Activated CD4-positive, alpha-beta T cell treated with anti-CD3 and anti-CD28 coated beads, Interleukin-2, amount 50 U/mL, for 24 hours (primary cell): Measurements from ENCODE around the gene KRT35.
A peak's percentile ranks its signal among the peaks of the same experiment; 100 is the strongest.

Source experiments
- DNase-seq, 2 donors: peaks; one replicate each; pipeline ENCODE4 v3.0.0-alpha.2; 2020; ENCODE audit warnings: low read depth in 1 of 2, low spot score in 1 of 2

KRT35 gene

DNA sequence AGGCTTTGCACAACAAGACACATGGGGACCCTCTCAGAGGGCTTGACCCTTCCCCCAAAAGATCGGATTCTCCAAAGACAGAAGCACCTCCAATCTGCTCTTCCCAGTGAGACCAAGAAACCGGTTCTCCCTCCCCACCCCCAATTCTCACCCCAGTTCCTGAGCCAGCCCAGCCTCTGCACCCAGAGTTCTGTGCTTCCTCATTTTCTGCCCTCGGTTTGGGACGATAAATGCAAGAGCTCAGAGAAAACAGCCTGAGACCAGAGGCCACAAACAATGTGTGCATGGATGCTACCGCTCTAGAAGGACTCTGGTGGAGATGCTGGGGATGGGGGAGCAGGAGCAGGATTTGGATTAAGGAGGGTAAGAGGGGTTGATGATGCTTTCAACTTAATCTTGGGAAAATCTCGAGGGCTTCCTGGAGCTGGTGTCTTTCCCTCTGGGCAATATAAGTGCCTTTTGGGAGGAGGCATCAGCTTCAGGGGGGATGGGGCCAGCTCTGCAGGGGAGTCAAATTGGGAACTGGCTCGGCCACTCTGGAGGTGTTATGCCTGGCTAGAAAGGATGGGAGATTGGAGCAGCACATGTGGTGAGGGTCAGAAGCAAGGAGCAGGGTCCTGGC, 31.7 kb upstream of the KRT35 start:
- no peak for DNase-seq

DNA sequence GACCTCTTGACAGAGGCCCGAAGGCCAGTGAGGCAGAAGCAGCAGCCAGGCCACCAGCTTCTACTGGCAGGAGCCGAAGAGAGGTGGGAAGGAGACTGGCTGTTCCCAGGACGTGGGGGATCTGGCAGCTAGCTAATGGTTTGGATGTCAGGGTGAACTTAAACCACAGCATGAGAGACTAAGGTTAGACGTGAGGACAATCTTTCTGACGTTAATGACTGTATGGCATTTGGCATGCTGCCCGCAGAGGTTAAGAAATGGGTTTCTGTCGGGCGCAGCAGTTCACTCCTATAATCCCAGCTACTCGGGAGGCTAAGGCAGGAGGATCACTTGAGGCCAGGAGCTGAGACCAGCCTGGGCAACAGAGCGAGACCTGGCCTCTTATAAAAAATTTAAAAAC, 30.8 kb upstream of the KRT35 start:
- DNase-seq, result no peak

DNA sequence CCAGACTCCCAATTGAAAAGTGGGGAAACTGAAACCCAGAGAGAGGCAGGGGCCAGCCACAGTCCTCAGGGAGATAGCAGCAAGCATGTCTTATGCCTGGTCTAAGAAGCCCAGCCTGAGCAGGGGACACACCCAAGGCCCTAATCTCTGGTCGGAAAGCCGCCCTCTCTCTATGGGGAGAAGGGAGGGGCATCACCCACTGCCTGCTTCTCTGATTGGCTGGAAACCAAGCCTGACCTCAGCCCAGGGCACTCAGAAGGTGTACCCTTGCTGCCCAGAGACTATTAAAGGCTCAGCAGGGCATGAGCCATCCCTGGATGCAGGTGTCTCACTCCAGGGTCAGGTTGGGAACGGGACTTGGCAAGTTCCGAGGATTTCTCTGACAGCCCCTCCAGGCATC, 30.2 kb upstream of the KRT35 start:
- no peak for DNase-seq

- no peak for DNase-seq
Observed at GRCh38 chr17:41510251-41511065, 29.5 kb upstream of the KRT35 start.

DNA sequence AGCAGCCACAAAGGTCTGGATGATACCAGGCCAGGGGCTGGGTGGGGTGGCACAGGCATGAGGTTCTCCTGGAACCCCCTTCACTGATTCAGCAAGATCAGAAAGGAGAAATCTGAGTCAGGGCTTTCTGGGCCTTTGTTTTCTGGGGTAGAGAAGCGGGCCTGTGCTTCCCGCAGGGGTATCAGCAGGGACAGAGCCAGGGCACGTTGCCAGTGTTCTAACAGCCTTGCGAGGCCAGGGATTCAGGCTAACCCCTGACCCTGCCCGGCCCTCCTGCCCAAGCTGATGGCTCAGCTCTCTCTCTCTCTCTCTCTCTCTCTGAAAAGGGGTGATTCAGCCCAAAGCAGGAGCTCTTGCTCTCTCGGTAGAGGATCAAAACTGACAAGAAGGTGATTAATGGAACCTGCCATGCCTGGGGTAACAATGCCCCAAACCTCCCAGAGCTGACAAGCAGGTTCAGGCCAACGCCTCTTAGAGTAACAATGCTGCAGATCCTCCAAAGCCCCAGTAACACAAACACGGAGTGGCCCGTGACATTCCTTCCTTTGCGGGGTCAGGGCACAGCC, 26.4 kb upstream of the KRT35 start:
- DNase-seq, result no peak

DNA sequence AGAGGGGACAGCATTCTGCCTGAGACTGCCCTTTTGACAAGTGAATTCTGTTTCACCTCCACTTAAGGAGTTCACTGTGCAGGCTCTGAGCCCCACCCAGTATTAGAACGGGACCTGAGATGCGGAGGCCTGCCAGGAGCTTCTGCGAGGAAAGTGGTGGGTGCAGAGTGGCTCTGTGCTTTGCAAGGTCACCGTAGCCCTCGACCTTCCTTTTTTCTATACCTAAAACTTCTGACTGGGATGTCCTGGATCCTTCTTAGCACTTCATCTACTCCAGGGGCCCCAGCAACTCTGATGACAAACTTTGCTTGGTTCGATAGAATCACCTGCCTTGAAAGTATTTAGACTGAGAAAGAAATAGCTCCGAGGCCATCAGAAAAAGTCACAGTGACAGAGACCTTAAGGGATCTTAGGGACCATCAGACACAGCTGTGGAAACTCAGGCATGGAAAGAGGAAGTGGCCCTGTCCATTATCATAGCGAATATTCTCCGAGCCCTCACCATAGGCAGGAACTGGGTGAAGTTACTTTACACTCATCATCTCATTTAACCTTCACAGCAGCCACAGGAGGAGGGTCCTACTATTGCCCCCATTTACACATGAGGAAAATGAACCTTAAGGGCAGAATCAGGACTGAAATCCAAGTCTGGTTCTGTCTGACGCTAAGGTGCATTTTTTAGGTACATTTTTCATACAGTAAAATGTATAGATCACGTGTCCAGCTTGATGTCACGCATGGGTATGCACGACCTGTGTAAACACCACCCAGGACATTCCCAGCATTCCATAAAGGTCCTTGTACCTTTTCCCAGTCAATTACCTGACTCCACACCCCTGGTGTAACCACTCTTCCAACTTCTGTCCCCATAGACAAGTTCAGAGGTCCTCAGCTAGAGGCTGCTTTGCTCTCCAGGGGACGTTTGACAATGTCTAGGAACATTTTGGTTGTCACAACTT, 25.1 kb upstream of the KRT35 start:
- DNase-seq, result no peak

DNA sequence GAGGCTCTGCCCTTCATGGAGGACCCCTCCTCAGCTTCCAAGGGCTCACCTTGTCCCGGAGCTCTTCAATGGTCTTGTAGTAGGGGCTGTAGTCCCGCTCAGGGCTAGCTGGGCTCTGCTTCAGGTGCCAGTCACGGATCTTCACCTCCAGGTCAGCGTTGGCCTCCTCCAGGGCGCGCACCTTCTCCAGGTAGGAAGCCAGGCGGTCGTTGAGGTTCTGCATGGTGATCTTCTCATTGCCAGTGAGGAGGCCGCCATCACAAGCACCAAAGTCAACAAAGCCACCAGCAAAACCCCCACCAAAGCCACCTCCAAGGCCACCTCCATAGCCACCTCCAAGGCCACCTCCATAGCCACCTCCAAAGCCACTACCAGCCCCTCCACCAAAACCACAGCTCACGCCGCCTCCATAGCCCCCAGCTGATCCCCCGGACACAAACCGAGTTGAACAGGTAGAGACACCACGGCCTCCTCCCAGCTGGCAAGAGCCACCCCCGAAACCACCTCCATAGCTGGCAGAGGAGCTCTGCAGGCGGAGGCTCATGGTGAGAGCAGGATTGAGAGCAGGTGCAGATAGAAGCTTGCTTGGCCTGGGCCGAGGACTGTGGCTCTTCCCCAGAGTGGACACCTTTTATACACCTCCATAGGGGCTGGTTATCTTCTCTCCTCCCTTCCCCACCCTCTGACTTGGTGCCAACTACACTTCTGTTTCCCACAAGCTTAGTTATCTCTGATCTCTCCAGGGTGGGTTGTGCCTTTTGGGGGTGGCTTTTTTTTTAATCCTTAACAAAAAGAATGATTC, 24.3 kb upstream of the KRT35 start, which contains the start of gene KRT13:
TSS of gene KRT13 (minus strand) at position 606 of the 802 bp plus-strand sequence. CDS start at position 544, 62 bp downstream.
- DNase-seq, result no peak

DNA sequence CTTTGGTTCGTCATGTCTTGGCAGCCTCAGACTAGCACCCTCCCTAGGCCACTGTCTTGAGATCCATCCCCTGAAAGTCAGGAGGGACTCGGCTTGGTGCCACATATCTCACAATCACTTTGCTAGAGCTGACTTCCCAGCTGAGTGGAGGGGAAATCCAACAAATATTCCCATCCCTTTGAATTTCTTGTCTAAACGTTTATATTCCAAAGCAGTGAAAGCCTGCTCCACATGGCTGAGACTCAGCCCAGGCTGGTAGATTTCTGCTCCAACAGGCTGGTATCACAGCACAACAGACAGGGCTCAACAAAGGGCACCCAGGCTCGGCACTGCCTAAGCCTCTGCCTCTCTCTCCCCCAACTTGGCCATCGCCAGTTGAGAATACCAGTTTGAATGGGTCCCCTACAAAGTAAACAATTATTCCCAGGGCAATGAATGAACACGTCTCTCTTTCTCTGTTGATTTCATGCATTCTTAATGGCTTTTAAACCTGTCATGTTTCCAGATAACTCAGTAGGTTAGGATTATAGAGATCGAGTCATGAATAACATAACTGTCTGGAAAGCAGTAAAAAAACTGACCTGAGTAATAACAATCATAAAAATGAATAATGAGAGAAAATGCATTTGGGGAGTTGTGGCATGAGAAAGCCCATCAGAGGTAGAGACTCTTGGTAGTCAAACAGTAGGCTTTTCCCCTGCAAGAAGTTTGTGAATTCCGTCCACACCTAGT, 23.5 kb upstream of the KRT35 start:
- no peak for DNase-seq

GRCh38 chr17:41503202-41503601, 22.3 kb upstream of the KRT35 start:
- no peak for DNase-seq

GRCh38 chr17:41500131-41500911, 19.4 kb upstream of the KRT35 start:
- no peak for DNase-seq

- DNase-seq, result no peak
Observed at GRCh38 chr17:41499714-41500113, 18.8 kb upstream of the KRT35 start.

DNA sequence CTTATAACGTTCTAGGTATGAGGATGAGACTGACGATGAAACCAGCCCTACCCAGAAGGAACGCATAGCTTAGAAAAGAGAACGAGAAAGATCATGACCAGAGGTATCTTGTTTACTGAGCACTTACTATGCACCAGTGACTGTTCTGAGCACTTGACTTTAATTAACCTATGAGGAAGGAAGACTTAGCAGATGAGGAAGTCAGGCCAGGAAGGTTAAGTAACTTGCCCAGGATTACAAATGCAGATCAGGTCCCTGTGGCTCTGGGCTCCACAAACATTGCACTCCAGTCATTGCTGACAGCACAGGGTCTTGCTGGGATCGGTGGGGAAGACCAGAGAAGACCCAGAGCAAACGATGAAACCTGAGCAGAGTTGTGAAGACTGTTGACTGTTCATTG, 17.3 kb upstream of the KRT35 start:
- DNase-seq, result no peak

DNA sequence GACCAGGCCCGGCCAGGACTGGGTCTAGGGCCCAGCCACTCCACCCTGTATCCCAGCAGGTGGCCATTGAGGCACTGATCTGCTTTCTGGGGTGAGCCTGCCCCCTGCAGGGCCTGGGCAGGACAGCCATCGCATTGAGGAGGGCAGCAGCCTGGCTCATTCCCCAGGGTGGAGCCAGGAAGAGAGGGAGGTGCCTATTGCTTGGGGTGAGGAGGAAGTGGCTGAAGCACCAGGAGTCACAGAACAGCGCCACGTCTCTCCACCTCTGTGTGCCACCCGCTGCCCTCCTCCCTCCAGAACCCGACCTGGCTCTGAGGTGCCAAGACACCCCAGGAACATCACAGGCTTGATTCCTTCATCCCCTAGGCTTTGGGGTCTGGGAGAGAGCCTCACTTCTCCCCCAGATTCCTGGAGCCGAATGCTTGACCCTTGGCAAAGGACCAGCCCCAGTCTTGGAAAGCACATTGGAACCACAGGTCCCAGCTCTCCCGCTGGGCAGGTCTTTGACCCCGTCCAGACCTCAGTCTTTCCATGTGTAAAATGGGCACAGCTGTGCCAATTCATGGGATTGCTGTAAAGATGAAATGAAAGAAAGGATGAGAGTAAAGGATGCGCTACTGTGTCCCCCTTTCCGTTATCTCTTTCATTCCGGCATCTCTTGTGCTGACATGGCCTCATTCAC, 16.0 kb upstream of the KRT35 start:
- DNase-seq, result peak; percentile 9 to 46

DNA sequence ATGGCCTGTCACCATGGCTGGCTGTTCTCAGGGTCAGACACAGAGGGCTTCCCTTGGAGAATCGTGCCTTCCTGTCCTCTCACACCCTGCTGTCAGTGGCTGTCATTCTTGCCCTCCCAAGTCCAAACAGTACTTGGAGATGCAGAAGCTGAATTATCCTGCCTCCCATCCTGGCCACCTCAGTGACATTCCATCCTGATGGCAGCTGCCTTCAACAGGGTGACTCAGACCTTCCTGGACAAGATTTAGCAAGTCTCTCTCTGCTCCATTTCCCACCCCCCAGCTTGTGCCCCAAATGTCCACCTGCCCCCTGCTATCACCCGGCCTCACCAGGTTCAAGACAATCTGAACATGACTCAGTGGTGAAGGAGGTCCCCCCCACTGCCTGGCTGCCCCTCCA, 13.6 kb upstream of the KRT35 start:
- no peak for DNase-seq

DNA sequence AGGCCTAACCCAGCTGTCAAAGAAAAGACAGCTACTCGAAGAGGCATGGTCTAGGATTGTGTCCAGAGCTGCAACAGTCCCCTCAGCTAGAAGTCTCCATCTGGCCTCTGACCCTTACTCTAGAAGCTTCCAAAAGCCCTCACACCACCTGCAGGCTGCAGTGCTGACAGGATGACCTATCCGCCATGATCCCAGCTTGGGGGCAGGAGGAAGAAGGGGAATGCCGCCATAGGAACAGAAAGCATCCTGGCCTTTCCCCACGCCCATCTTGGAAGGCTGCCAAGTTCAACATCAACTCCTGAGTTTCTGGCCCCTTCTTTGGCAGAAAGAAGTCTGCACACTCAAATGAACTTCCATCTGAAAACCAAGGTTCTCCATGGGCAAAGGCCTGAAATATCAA, 11.8 kb upstream of the KRT35 start:
- no peak for DNase-seq

DNA sequence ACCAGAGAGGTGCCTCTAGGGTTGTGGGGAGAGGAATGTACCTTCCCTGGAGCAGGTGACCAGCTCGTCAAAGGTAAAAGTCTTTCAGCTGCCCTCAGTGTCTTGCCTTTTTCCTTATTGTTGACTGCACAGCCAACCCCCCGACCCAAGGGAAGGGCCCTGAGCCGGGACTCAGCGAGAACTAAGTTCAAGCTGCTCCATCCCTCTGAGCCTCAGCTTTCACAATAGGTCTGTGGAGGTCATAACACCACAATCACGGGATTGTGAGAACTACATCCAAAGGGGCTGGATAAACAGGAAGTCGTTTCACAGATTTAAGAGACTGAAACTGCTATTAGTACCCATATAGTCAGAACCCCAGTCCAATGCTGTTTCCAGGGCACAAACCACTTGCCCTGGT, 11.4 kb upstream of the KRT35 start:
- DNase-seq, result no peak

DNA sequence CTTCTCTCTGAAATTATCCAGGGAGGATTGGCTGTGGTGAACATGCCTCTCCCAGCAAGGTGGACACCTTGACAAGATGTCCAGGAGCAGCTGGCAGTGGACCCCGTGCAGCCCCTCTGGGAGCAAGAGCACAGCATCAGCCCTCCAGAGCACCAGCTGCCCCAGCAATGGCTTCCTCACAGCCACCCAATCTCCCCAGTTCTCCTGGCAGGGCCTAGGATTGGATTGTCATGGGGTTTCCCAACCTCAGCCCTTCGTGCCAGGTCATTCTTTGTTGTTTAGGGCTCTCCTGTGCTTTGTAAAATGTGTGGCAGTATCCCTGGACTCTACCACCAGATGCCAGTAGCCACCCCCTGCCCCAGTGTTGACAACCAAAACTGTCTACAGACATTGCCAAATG, 10.5 kb upstream of the KRT35 start:
- no peak for DNase-seq
